Measurements from ENCODE around the gene BMP6. TPM values are rescaled to one million over a fixed set of nuclear protein-coding genes. Genes with fewer than 3 reads are reported as not detected.
"Not testable (repeated sequence)": the region's sequence is repeated elsewhere in the genome, so short reads cannot be mapped to it uniquely, and the experiment has no call there.

BMP6 gene
- total and polyA plus RNA-seq, 10 of the 15 experiments (the other 5 are each of a cell fraction or from before 2014, with no cell fraction given), result 0.02 to 0.15 (median 0.05) TPM; not detected in 5

- TF ChIP-seq PRDM15 (CRISPR knock-in tag; IDR thresholded peaks at IDR 0.05), result no peak
- TF ChIP-seq ETV6 (conservative IDR thresholded peaks at IDR 0.05 in 1 of 2, IDR thresholded peaks at IDR 0.05 in 1 of 2; ENCODE audit: borderline replicate concordance in 1 of 2, low read depth in 1 of 2), result no peak
Measured at GRCh38 chr6:7897461-7898192, 171.7 kb downstream of the BMP6 start (continued).

DNA sequence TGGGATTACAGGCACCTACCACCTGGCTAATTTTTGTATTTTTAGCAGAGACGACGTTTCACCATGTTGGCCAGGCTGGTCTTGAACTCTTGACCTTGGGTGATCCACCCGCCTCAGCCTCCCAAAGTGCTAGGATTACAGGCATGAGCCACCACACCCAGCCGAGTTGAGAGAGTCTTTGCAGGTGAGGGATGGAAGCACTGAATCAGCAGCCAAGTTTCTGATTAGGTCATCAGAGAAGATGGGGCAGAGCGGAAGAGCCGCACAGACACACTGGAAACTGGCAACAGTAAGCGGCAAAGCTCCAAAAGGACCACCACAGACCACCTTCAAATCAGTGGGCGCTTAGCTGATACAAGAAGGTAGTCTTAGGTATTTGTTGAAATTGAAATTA is 172.3 kb downstream of the BMP6 start:
- H3K27ac ChIP-seq (ENCODE audit: control insufficient read depth, insufficient read depth); DNase-seq (ENCODE audit: low read depth, low spot score); ATAC-seq; FAIRE-seq; BruUV-seq (replicated peaks); H3K9me3 ChIP-seq (replicated peaks; ENCODE audit: control insufficient read depth, insufficient read depth, low read length); POLR2A ChIA-PET; H3K4me2 ChIP-seq (ENCODE audit: control insufficient read depth, insufficient read depth); H3K9ac ChIP-seq (ENCODE audit: control insufficient read depth, insufficient read depth, low read length); H4K20me1 ChIP-seq (ENCODE audit: control insufficient read depth, insufficient read depth); H3K27me3 ChIP-seq (replicated peaks in 1 of 2; ENCODE audit: control insufficient read depth in 2 of 2, insufficient read depth in 2 of 2, low read length in 1 of 2); H2AFZ ChIP-seq (ENCODE audit: control insufficient read depth, low read depth, low read length); H3K79me2 ChIP-seq (ENCODE audit: control insufficient read depth, insufficient read depth, low read length); H3K4me3 ChIP-seq; in situ Hi-C loops (cut with MboI): not testable (repeated sequence)
- WGBS (ENCODE audit: insufficient coverage, insufficient replicate concordance, low lambda C conversion rate, missing lambda C conversion rate), result 72% methylated on average over 8 of the region's 8 CpGs
- CTCF ChIA-PET, result interaction anchor here (1.2 to 1.4 kb wide), 2 partner anchors 94 to 160 kb away, joined by 4 to 13 read pairs; no protein-coding TSS in a partner anchor
- 0 out of 2 replicates have a peak, but pooled peaks have one; percentile 9 for TF ChIP-seq POLR2AphosphoS5 (IDR thresholded peaks at IDR 0.05; ENCODE audit: low read length)
- intact Hi-C loops (cut with micrococcal nuclease; ENCODE audit: unreplicated experiment), result loop anchor here (5.0 kb wide), 2 partner anchors 164 to 176 kb away; partner anchors contain the start of gene BLOC1S5
- RAD21 ChIA-PET (ENCODE audit: unreplicated experiment), result interaction anchor here (2.0 kb wide), 1 partner anchor 95 kb away, joined by 7 read pairs; no protein-coding TSS in a partner anchor
- H3K36me3 ChIP-seq (ENCODE audit: control insufficient read depth in 2 of 2, insufficient read depth in 2 of 2, low read length in 1 of 2), result peaks cover 26 to 65% of the 10 kb centered on the region in 2 experiments
- SMC1A ChIA-PET (ENCODE audit: uncharacterized antibody, unreplicated experiment), result interaction anchor here (0.8 to 3.3 kb wide), 4 partner anchors 94 to 160 kb away, joined by 3 to 20 read pairs (median 8); no protein-coding TSS in a partner anchor
- peaks cover 21% of the 10 kb centered on the region for H3K4me1 ChIP-seq (ENCODE audit: control insufficient read depth, insufficient read depth, low read length)
